ENCODE results near the gene NPHP3.
"Not testable (repeated sequence)": the region's sequence is repeated elsewhere in the genome, so short reads cannot be mapped to it uniquely, and the experiment has no call there.

DNA sequence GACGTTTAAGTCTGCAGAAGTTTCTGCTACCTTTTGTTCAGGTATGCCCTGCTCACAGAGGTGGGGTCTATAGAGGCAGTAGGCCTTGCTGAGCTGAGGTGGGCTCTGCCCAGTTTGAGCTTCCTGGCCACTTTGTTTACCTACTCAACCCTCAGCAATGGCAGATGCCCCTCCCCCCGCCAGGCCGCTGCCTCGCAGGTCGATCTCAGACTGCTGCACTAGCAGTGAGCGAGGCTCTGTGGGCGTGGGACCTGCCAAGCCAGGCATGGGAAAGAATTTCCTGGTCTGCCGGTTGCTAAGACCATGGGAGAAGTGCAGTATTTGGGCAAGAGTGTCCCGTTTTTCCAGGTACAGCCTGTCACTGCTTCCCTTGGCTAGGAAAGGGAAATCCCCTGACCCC lies 24.5 kb upstream of the NPHP3 start:
- TF ChIP-seq, protein P1, sequence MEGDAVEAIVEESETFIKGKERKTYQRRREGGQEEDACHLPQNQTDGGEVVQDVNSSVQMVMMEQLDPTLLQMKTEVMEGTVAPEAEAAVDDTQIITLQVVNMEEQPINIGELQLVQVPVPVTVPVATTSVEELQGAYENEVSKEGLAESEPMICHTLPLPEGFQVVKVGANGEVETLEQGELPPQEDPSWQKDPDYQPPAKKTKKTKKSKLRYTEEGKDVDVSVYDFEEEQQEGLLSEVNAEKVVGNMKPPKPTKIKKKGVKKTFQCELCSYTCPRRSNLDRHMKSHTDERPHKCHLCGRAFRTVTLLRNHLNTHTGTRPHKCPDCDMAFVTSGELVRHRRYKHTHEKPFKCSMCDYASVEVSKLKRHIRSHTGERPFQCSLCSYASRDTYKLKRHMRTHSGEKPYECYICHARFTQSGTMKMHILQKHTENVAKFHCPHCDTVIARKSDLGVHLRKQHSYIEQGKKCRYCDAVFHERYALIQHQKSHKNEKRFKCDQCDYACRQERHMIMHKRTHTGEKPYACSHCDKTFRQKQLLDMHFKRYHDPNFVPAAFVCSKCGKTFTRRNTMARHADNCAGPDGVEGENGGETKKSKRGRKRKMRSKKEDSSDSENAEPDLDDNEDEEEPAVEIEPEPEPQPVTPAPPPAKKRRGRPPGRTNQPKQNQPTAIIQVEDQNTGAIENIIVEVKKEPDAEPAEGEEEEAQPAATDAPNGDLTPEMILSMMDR (conservative IDR thresholded peaks at IDR 0.05), result not testable (repeated sequence)
- not testable (repeated sequence) for TF ChIP-seq ZFX (IDR thresholded peaks at IDR 0.05)

Data from C4-2B (cell line).